ENCODE measurements around the gene TAF4B.
A peak's percentile ranks its signal among the peaks of the same experiment; 100 is the strongest.

TAF4B gene, protein sequence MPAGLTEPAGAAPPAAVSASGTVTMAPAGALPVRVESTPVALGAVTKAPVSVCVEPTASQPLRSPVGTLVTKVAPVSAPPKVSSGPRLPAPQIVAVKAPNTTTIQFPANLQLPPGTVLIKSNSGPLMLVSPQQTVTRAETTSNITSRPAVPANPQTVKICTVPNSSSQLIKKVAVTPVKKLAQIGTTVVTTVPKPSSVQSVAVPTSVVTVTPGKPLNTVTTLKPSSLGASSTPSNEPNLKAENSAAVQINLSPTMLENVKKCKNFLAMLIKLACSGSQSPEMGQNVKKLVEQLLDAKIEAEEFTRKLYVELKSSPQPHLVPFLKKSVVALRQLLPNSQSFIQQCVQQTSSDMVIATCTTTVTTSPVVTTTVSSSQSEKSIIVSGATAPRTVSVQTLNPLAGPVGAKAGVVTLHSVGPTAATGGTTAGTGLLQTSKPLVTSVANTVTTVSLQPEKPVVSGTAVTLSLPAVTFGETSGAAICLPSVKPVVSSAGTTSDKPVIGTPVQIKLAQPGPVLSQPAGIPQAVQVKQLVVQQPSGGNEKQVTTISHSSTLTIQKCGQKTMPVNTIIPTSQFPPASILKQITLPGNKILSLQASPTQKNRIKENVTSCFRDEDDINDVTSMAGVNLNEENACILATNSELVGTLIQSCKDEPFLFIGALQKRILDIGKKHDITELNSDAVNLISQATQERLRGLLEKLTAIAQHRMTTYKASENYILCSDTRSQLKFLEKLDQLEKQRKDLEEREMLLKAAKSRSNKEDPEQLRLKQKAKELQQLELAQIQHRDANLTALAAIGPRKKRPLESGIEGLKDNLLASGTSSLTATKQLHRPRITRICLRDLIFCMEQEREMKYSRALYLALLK

DNA sequence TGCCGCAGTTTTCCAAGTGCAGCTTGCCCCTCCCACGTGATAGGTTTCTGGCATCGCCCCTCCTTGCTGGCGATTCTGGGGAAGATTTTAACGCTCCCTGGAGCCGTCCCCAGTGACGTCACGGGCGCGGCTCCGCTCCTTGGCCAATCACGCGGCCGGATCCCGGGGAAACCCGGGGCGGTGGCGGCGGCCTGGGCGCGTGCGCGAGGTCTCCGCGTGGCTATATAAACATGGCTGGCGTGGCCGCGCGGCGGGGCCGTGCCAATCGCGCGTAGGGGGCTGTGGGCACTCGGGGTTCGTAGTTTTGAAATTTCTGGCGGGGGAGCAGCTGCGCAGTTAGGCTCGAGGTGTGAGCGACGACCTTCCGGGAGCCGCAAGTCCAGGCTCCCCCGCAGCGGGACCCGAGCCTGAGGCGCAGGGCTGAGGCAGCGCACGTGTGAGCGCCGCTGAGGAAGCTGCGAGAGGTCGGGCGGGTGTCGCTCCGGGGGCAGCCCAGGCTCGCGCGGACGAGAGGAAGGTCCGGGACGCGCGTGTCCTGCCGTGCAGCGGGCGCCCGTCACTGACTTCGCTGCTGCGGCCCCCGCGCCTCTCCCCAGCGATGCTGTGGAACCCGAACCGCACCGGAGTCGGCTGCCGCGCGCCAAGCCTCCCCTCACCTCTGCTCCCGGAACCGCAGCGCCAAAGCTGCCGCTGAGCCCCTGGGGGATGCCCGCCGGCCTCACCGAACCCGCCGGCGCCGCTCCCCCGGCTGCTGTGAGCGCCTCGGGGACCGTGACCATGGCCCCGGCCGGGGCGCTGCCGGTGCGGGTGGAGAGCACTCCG is at the start of gene TAF4B:
Gene TAF4B (plus strand): TSS at position 217 of the 822 bp plus-strand sequence. CDS start 489 bp downstream, at position 706.
- TF ChIP-seq CTCF (IDR thresholded peaks at IDR 0.05; ENCODE audit: control insufficient read depth, extremely low read depth, insufficient read depth), result no peak
- H3K4me3 ChIP-seq (ENCODE audit: low read depth, low read length), result peak within 1 kb of the TSS; percentile 64
- peak; percentile 75 for DNase-seq (ENCODE audit: low read depth)

DNA sequence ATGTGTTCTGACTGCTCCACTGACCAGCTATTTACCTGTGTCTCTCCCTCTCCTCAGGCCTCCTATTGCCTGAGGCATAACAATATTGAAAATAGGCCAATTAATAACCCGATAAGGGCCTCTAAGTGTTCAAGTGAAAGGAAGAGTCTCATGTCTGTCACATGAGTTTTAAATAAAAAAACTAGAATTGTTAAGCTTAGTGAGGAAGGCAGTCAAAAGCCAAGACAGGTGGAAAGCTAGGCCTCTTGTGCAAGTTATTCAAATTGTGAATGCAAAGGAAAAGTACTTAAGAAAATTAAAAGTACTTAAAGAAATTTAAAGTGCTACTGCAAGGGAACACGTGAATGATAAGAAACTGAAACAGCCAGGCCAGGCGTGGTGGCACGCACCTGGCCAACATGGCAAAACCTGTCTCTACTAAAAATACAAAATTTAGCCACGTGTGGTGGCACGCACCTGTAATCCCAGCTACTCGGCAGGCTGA is 44.9 kb upstream of the TAF4B start:
- no peak overlapping the region for H3K4me3 ChIP-seq (ENCODE audit: low read depth, low read length)
- DNase-seq (ENCODE audit: low read depth), result no peak
- TF ChIP-seq CTCF (IDR thresholded peaks at IDR 0.05; ENCODE audit: control insufficient read depth, extremely low read depth, insufficient read depth), result no peak

DNA sequence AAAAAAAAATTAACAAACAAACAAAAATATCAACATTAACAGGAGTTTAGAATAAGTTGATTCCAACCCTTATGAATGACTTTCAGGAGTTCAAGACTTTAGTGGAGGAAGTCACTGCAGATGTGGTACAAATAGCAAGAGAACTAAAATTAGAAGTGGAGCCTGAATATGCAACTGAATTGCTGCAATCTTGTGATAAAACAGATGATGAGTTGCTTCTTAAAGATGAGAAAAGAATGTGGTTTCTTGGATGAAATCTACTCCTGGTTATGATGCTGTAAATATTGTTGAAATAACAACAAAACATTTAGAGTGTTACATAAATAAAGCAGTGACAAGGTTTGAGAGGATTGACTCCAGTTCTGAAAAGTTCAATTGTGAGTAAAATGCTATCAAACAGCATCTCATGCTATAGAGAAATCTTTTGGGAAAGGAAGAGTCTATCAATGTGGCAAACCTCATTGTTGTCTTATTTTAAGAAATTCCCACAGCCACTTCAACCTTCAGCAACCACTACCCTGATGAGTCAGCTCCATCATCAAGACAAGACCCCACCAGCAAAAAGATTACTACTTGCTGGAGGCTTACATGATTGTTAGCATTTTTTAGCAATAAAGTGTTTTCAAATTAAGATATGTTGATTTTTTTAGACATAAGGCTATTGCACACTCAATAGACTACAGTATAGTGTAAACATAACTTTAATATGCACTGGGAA is 42.7 kb upstream of the TAF4B start:
- H3K4me3 ChIP-seq (ENCODE audit: low read depth, low read length), result no peak overlapping the region
- TF ChIP-seq CTCF (IDR thresholded peaks at IDR 0.05; ENCODE audit: control insufficient read depth, extremely low read depth, insufficient read depth), result no peak
- no peak for DNase-seq (ENCODE audit: low read depth)

DNA sequence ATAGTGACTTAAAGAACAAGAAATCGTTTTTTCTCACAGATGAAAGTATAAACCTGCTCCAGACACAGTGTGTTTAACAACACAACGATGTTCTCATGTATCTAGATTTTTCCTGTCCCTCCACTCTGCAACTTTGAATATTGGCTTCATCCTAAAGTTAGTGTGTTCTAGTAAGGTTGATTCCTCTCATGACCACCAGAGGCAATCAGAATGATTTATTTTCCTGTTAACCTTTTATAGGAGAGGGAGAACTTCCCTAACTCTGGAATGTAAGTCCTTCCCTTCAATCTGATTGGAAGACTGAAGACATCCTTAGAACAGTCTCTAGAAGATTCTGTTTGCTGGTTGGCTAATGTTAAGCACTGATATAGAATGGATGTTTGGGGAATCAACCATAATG is 41.0 kb upstream of the TAF4B start:
- H3K4me3 ChIP-seq (ENCODE audit: low read depth, low read length), result no peak overlapping the region
- TF ChIP-seq CTCF (IDR thresholded peaks at IDR 0.05; ENCODE audit: control insufficient read depth, extremely low read depth, insufficient read depth), result 0 out of 2 replicates have a peak, but pooled peaks have one; percentile 16
- peak; percentile 8 for DNase-seq (ENCODE audit: low read depth)

DNA sequence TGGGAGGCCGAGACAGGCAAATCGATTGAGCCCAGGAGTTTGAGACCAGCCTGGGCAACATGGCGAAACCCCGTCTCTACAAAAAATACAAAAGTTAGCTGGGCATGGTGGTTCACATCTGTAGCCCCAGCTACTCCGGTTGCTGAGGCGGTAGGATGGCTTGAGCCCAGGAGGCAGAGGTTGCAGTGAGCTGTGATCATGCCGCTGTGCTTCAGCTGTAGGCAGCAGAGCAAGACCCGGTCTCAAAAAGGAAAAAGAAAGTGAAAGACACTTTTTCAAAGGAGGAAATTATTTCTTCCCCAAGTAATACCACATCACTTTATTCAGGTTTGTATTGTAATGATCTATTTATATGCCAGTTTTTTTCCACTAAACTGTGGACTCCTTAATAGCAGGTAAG is 35.7 kb upstream of the TAF4B start:
- H3K4me3 ChIP-seq (ENCODE audit: low read depth, low read length), result no peak overlapping the region
- DNase-seq (ENCODE audit: low read depth), result no peak
- no peak for TF ChIP-seq CTCF (IDR thresholded peaks at IDR 0.05; ENCODE audit: control insufficient read depth, extremely low read depth, insufficient read depth)

GRCh38 chr18:26192233-26192632 is 34.0 kb upstream of the TAF4B start:
- TF ChIP-seq CTCF (IDR thresholded peaks at IDR 0.05; ENCODE audit: control insufficient read depth, extremely low read depth, insufficient read depth), result no peak
- H3K4me3 ChIP-seq (ENCODE audit: low read depth, low read length), result no peak overlapping the region
- no peak for DNase-seq (ENCODE audit: low read depth)

All from LNCaP clone FGC (cell line).